Sigmoid colon (tissue), 3 donors: ENCODE measurements around the gene F8.

ENCODE experiments used
- POLR2A ChIP-seq, 2 donors: fragments of 450-650 bp; IDR thresholded peaks; one replicate each; pipeline ENCODE4 v1.6.1; 2016; ENCODE audit warnings: antibody characterized with exemption in 2 of 2, mild to moderate bottlenecking in 2 of 2, moderate library complexity in 2 of 2
- TF ChIP-seq, protein P1 (sequence below), 4 experiments: fragments of 450-650 bp in 3 of 4; fragments of 200-600 bp in 1 of 4; IDR thresholded peaks; one replicate each; pipeline ENCODE4 v1.5.1; 2016 to 2019; ENCODE audit warnings: antibody characterized with exemption in 4 of 4, mild to moderate bottlenecking in 3 of 4, moderate library complexity in 2 of 4

DNA sequence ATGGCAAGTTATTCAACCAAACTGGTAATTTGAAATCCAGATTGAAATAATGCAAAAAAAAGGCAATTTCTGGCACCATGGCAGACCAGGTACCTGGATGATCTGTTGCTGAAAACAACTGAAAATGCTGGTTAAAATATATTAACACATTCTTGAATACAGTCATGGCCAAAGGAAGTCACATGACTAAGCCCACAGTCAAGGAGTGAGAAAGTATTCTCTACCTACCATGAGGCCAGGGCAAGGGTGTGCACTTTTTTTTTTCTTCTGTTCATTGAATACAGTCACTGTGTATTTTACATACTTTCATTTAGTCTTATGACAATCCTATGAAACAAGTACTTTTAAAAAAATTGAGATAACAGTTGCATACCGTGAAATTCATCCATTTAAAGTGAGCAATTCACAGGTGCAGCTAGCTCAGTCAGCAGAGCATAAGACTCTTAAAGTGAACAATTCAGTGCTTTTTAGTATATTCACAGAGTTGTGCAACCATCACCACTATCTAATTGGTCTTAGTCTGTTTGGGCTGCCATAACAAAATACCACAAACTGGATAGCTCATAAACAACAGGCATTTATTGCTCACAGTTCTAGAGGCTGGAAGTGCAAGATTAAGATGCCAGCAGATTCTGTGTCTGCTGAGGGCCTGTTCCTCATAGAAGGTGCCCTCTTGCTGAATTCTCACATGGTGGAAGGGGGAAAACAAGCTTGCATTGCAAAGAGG, 212.4 kb downstream of the F8 start:
- TF ChIP-seq, protein P1, sequence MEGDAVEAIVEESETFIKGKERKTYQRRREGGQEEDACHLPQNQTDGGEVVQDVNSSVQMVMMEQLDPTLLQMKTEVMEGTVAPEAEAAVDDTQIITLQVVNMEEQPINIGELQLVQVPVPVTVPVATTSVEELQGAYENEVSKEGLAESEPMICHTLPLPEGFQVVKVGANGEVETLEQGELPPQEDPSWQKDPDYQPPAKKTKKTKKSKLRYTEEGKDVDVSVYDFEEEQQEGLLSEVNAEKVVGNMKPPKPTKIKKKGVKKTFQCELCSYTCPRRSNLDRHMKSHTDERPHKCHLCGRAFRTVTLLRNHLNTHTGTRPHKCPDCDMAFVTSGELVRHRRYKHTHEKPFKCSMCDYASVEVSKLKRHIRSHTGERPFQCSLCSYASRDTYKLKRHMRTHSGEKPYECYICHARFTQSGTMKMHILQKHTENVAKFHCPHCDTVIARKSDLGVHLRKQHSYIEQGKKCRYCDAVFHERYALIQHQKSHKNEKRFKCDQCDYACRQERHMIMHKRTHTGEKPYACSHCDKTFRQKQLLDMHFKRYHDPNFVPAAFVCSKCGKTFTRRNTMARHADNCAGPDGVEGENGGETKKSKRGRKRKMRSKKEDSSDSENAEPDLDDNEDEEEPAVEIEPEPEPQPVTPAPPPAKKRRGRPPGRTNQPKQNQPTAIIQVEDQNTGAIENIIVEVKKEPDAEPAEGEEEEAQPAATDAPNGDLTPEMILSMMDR (IDR thresholded peaks at IDR 0.05), result no peak
- TF ChIP-seq POLR2A (IDR thresholded peaks at IDR 0.05), result no peak
